Measurements from ENCODE around the gene BRK1. TPM values are rescaled to one million over a fixed set of nuclear protein-coding genes. Genes with fewer than 3 reads are reported as not detected.
"Not testable (repeated sequence)": the region's sequence is repeated elsewhere in the genome, so short reads cannot be mapped to it uniquely, and the experiment has no call there.

BRK1 gene
- total and polyA plus RNA-seq, 2 donors (not counting 1 experiment from before 2014, with no cell fraction given) = 55.0 to 86.3 TPM

- ATAC-seq (ENCODE audit: low read depth) (no peak), DNase-seq (peak; percentile 44)
- Histone ChIP-seq H2AFZ (ENCODE audit: insufficient read depth, low read depth, low read length, poor library complexity, severe bottlenecking) (no peak overlapping the region), H3K79me2 (ENCODE audit: control insufficient read depth, insufficient read depth, low read length) (peaks cover 26% of the 10 kb centered on the region), H3K9ac (ENCODE audit: low read length) (no peak overlapping the region), H3K4me2 (replicated peaks; ENCODE audit: low read depth, low read length, poor library complexity, severe bottlenecking) (peak overlapping the region; percentile 22), H3K9me3 (ENCODE audit: control extremely low read depth in 1 of 3, control insufficient read depth in 2 of 3, insufficient read depth in 1 of 3, low read length in 2 of 3) (no peaks in the 10 kb centered on the region), H4K20me1 (ENCODE audit: control insufficient read depth, insufficient read depth, low read length, poor library complexity, severe bottlenecking) (no peaks in the 10 kb centered on the region), H3K27me3 (replicated peaks in 1 of 4; ENCODE audit: control extremely low read depth in 1 of 4, control insufficient read depth in 3 of 4, insufficient read depth in 4 of 4, low read length in 3 of 4) (no peaks in the 10 kb centered on the region), H3K36me3 (replicated peaks in 1 of 2; ENCODE audit: control extremely low read depth in 1 of 2, control insufficient read depth in 1 of 2, extremely low read depth in 1 of 2, insufficient read depth in 2 of 2, low read length in 1 of 2) (no peaks in the 10 kb centered on the region), H3K4me3 (ENCODE audit: control extremely low read depth in 1 of 5, extremely low read depth in 1 of 5, insufficient read depth in 1 of 5, low read depth in 2 of 5, low read length in 4 of 5) (no peak overlapping the region), H3K27ac (ENCODE audit: low read length in 2 of 2) (no peak overlapping the region), H3K4me1 (ENCODE audit: control insufficient read depth in 2 of 2, insufficient read depth in 2 of 2, low read length in 2 of 2) (peaks cover 12 to 30% of the 10 kb centered on the region in 2 donors)
- ChIA-PET CTCF (interaction anchor here (0.6 to 7.9 kb wide), 8 partner anchors 11 to 229 kb away, joined by 3 to 59 read pairs (median 4); partner anchors contain the start of gene CRELD1), POLR2A (no interaction called here)
- TF ChIP-seq EZH2 (IDR thresholded peaks at IDR 0.05; ENCODE audit: borderline replicate concordance, insufficient read depth, low read depth, low read length, poor library complexity, severe bottlenecking) = no peak
- TF ChIP-seq, protein P1, sequence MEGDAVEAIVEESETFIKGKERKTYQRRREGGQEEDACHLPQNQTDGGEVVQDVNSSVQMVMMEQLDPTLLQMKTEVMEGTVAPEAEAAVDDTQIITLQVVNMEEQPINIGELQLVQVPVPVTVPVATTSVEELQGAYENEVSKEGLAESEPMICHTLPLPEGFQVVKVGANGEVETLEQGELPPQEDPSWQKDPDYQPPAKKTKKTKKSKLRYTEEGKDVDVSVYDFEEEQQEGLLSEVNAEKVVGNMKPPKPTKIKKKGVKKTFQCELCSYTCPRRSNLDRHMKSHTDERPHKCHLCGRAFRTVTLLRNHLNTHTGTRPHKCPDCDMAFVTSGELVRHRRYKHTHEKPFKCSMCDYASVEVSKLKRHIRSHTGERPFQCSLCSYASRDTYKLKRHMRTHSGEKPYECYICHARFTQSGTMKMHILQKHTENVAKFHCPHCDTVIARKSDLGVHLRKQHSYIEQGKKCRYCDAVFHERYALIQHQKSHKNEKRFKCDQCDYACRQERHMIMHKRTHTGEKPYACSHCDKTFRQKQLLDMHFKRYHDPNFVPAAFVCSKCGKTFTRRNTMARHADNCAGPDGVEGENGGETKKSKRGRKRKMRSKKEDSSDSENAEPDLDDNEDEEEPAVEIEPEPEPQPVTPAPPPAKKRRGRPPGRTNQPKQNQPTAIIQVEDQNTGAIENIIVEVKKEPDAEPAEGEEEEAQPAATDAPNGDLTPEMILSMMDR (IDR thresholded peaks at IDR 0.05) = no peak
- H3K4me3 Mint-ChIP-seq = no peak overlapping the region
- 63% methylated on average over 1 of the region's 6 CpGs for WGBS (ENCODE audit: insufficient coverage)
- H3K4me1 Mint-ChIP-seq = peaks cover 22% of the 10 kb centered on the region
- no peaks in the 10 kb centered on the region for H3K9me3 Mint-ChIP-seq (ENCODE audit: insufficient read depth)
- H3K27ac Mint-ChIP-seq = no peak overlapping the region
- no peaks in the 10 kb centered on the region for H3K27me3 Mint-ChIP-seq
- intact Hi-C loops (cut with micrococcal nuclease) = no loop called here
Observed at GRCh38 chr3:10162185-10162584, 46.7 kb downstream of the BRK1 start.

- H3K79me2 ChIP-seq (ENCODE audit: control insufficient read depth, insufficient read depth, low read length) = peaks cover 43% of the 10 kb centered on the region
- peaks cover 15 to 44% of the 10 kb centered on the region in 2 donors for H3K4me1 ChIP-seq (ENCODE audit: control insufficient read depth in 2 of 2, insufficient read depth in 2 of 2, low read length in 2 of 2)
- peak overlapping the region; percentile 92 for H3K9ac ChIP-seq (ENCODE audit: low read length)
- H3K4me1 Mint-ChIP-seq = peaks cover 34% of the 10 kb centered on the region
- peak overlapping the region in 4 of 5 experiments; percentile 80 to 95 (median 88) for H3K4me3 ChIP-seq (ENCODE audit: control extremely low read depth in 1 of 5, extremely low read depth in 1 of 5, insufficient read depth in 1 of 5, low read depth in 2 of 5, low read length in 4 of 5)
- H3K9me3 ChIP-seq (ENCODE audit: control extremely low read depth in 1 of 3, control insufficient read depth in 2 of 3, insufficient read depth in 1 of 3, low read length in 2 of 3) = peaks cover 0 to 12% (median 8%) of the 10 kb centered on the region in 3 donors
- not testable (repeated sequence) for H3K36me3 ChIP-seq (replicated peaks in 1 of 2; ENCODE audit: control extremely low read depth in 1 of 2, control insufficient read depth in 1 of 2, extremely low read depth in 1 of 2, insufficient read depth in 2 of 2, low read length in 1 of 2); H3K27me3 ChIP-seq (replicated peaks in 1 of 4; ENCODE audit: control extremely low read depth in 1 of 4, control insufficient read depth in 3 of 4, insufficient read depth in 4 of 4, low read length in 3 of 4); H3K27ac Mint-ChIP-seq; H3K27me3 Mint-ChIP-seq; ATAC-seq (ENCODE audit: low read depth); DNase-seq; H4K20me1 ChIP-seq (ENCODE audit: control insufficient read depth, insufficient read depth, low read length, poor library complexity, severe bottlenecking); H3K27ac ChIP-seq (ENCODE audit: low read length in 2 of 2); H3K9me3 Mint-ChIP-seq (ENCODE audit: insufficient read depth)
- whole genome bisulfite sequencing (ENCODE audit: insufficient coverage) = 75% methylated on average over 12 of the region's 12 CpGs
- peak overlapping the region; percentile 93 for H2AFZ ChIP-seq (ENCODE audit: insufficient read depth, low read depth, low read length, poor library complexity, severe bottlenecking)
- intact Hi-C loops (cut with micrococcal nuclease) = loop anchor here (1.0 to 2.0 kb wide), 6 partner anchors 17 to 85 kb away; partner anchors contain the start of genes BRK1 and TATDN2
- ChIA-PET CTCF (interaction anchor here (0.7 to 7.9 kb wide), 12 partner anchors 14 to 98 kb away, joined by 3 to 59 read pairs (median 4); partner anchors contain the start of genes TATDN2 and VHL), POLR2A (interaction anchor here (0.6 to 1.5 kb wide), 5 partner anchors 12 to 59 kb away, joined by 3 to 4 read pairs (median 4); partner anchors contain the start of gene VHL)
- H3K4me3 Mint-ChIP-seq = peak overlapping the region; percentile 91
- H3K4me2 ChIP-seq (replicated peaks; ENCODE audit: low read depth, low read length, poor library complexity, severe bottlenecking) = peak overlapping the region; percentile 91
Observed at GRCh38 chr3:10164201-10164545, 48.7 kb downstream of the BRK1 start.
